ENCODE data around the gene SYNDIG1.

- TF ChIP-seq CTCF (IDR thresholded peaks at IDR 0.05): no peak
- no peak for TF ChIP-seq POLR2A (IDR thresholded peaks at IDR 0.05)
These were observed 149.3 kb downstream of the SYNDIG1 start for GRCh38 chr20:24618739-24619138.
